ENCODE measurements around the gene LHFPL6.

DNA sequence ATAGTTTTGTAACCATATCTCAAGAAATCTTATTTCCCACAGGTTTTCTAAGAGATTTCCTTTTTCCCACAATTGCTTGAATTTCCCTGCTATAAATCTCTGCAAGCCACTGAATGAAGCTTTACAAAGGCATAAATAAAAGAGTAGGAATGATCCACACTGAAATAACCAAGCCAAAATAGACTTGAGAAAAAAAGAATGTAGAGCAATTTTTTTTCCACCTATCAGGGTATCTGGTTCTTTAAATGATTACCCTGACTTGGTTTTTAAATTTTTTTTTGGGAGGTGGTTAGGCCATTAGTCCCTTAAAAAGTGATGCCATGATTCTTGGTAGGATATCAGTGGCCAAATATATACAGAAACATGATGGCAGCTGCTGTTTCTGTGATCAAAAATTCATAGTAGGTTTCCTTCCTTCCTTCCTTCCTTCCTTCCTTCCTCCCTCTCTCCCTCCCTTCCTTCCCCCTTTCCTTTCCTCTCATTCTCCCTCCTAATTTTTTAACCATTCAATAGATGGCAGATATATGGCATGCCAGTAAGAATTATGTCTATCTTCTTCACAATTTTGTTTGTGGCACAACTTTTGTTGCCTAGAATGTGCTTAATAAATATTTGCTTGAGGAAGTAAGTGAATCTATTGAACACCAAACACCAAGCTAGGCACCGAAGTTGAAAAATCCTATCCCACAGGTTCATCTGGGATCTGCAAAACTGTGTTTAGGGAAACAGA is 233.7 kb downstream of the LHFPL6 start:
- TF ChIP-seq, protein P1, sequence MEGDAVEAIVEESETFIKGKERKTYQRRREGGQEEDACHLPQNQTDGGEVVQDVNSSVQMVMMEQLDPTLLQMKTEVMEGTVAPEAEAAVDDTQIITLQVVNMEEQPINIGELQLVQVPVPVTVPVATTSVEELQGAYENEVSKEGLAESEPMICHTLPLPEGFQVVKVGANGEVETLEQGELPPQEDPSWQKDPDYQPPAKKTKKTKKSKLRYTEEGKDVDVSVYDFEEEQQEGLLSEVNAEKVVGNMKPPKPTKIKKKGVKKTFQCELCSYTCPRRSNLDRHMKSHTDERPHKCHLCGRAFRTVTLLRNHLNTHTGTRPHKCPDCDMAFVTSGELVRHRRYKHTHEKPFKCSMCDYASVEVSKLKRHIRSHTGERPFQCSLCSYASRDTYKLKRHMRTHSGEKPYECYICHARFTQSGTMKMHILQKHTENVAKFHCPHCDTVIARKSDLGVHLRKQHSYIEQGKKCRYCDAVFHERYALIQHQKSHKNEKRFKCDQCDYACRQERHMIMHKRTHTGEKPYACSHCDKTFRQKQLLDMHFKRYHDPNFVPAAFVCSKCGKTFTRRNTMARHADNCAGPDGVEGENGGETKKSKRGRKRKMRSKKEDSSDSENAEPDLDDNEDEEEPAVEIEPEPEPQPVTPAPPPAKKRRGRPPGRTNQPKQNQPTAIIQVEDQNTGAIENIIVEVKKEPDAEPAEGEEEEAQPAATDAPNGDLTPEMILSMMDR (conservative IDR thresholded peaks at IDR 0.05 in 1 of 2, IDR thresholded peaks at IDR 0.05 in 1 of 2; ENCODE audit: extremely low read depth in 1 of 2, insufficient read depth in 1 of 2, low read depth in 1 of 2, low read length in 2 of 2): no peak
- TF ChIP-seq EZH2 (IDR thresholded peaks at IDR 0.05; ENCODE audit: borderline replicate concordance, low read length): no peak

Data from mammary epithelial cell (primary cell).